Measurements from ENCODE around the gene TTC33. TPM values are rescaled to one million over a fixed set of nuclear protein-coding genes. Genes with fewer than 3 reads are reported as not detected.

The TTC33 gene
- total and polyA plus RNA-seq, 4 donors, result 5.3 to 30.5 (median 7.8) TPM

DNA sequence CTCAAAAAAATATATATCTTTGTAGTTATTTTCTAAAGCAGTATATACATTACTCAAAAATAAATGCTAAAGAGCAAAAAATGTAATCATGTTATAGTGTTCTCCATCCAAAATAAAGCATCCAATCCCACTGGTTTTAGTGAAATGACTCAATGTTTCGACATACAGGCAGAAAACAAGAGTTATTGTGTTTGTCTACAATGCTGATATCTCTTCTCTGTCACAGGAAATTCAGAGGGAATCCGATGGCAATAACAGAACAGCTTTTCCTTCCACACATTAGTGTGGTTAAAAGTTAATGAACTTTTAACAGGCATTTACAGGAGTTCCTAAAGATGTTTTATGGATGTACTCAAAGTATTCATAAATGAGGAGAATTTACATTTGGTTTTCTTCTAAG is 12.0 kb downstream of the TTC33 start:
- Histone ChIP-seq H3K27me3 (ENCODE audit: control insufficient read depth in 3 of 3, insufficient read depth in 3 of 3, low read length in 2 of 3) (no peaks in the 10 kb centered on the region), H3K9me3 (ENCODE audit: control insufficient read depth in 4 of 4, insufficient read depth in 3 of 4, low read length in 3 of 4) (peaks cover 0 to 5% (median under 1%) of the 10 kb centered on the region in 4 donors), H3K27ac (ENCODE audit: low read depth in 1 of 2, low read length in 1 of 2) (no peak overlapping the region), H3K9ac (ENCODE audit: insufficient read depth in 1 of 2, low read length in 2 of 2) (no peak overlapping the region), H3K36me3 (ENCODE audit: control insufficient read depth in 4 of 4, insufficient read depth in 4 of 4, low read length in 4 of 4) (peaks cover 7 to 24% (median 17%) of the 10 kb centered on the region in 4 donors), H3K4me3 (no peak overlapping the region), H3K4me1 (ENCODE audit: control insufficient read depth in 5 of 5, insufficient read depth in 5 of 5, low read length in 5 of 5) (peaks cover 0 to 17% (median 0%) of the 10 kb centered on the region in 5 donors)
- 70 to 83% methylated on average over 2 of the region's 2 CpGs for WGBS, 2 donors
- ATAC-seq (ENCODE audit: insufficient read depth, low FRiP score), result no peak
- TF ChIP-seq, protein P1, sequence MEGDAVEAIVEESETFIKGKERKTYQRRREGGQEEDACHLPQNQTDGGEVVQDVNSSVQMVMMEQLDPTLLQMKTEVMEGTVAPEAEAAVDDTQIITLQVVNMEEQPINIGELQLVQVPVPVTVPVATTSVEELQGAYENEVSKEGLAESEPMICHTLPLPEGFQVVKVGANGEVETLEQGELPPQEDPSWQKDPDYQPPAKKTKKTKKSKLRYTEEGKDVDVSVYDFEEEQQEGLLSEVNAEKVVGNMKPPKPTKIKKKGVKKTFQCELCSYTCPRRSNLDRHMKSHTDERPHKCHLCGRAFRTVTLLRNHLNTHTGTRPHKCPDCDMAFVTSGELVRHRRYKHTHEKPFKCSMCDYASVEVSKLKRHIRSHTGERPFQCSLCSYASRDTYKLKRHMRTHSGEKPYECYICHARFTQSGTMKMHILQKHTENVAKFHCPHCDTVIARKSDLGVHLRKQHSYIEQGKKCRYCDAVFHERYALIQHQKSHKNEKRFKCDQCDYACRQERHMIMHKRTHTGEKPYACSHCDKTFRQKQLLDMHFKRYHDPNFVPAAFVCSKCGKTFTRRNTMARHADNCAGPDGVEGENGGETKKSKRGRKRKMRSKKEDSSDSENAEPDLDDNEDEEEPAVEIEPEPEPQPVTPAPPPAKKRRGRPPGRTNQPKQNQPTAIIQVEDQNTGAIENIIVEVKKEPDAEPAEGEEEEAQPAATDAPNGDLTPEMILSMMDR (IDR thresholded peaks at IDR 0.05; ENCODE audit: control extremely low read depth, extremely low read depth), result no peak
- no peak for DNase-seq

DNA sequence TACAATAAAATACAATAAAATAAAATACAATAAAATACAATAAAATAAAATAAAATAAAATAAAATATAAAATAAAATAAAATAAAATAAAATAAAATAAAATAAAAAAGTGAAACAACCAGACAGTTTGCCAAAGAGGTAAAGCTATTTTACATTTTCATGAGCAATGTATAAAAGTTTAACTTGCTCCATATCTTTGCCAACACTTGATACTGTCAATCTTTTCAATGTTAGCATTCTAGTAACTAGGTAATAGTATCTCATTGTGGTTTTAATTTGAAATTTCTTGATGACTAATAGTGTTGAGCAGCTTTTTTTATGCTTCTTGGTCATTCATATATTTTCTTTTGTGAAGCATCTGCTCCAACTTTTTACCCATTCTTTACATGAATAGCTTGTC is 17.3 kb downstream of the TTC33 start:
- TF ChIP-seq, protein P1 (IDR thresholded peaks at IDR 0.05; ENCODE audit: control extremely low read depth, extremely low read depth), result no peak
- no peak for ATAC-seq (ENCODE audit: insufficient read depth, low FRiP score)

DNA sequence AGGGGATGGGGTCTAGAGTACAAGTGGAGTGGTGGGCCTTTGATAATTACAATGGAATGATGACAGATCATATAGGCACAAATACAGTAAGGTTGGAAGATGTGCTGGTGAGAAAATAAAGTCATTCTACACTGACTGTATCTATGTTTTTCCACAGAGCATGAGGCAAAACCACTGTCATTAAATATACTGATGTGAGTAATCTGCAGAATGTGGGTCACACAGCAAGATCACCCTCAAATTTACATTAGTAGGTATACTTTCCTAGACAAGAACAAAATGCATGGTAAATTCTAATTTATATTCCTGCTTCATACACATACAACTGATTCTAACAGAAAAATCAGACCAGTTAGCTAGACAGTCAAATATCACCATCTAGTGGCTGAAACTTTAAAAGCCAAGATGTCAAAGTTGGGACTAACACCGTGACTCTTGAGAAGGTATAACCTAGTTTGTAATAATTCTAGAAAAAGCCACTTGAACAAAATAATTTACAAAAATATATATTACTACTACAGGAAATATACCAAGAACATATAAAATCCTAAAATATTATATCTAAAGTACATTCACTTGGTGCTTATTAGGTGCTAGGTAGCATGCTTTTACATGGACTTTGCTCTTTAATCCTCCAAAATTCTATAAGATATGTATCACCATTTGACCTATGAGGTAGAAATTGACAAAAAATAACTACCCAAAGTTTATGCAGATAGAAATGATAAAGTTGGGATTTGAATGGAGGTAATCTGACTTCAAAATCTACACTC is 19.5 kb downstream of the TTC33 start:
- no peak overlapping the region for H3K9ac ChIP-seq (ENCODE audit: insufficient read depth in 1 of 2, low read length in 2 of 2)
- TF ChIP-seq, protein P1 (IDR thresholded peaks at IDR 0.05; ENCODE audit: control extremely low read depth, extremely low read depth), result peak; percentile 52
- H3K27ac ChIP-seq (ENCODE audit: low read depth in 1 of 2, low read length in 1 of 2), result no peak overlapping the region
- H3K4me1 ChIP-seq (ENCODE audit: control insufficient read depth in 5 of 5, insufficient read depth in 5 of 5, low read length in 5 of 5), result peaks cover 0 to 24% (median 18%) of the 10 kb centered on the region in 5 donors
- H3K4me3 ChIP-seq, result no peak overlapping the region
- WGBS, 2 donors, result 12 to 18% methylated on average over 1 of the region's 1 CpG
- peak in 2 of 3 donors; percentile 81 to 82 for DNase-seq
- no peaks in the 10 kb centered on the region for H3K27me3 ChIP-seq (ENCODE audit: control insufficient read depth in 3 of 3, insufficient read depth in 3 of 3, low read length in 2 of 3)
- H3K9me3 ChIP-seq (ENCODE audit: control insufficient read depth in 4 of 4, insufficient read depth in 3 of 4, low read length in 3 of 4), result peaks cover 0 to 5% (median under 1%) of the 10 kb centered on the region in 4 donors
- peaks cover 1 to 17% (median 11%) of the 10 kb centered on the region in 4 donors for H3K36me3 ChIP-seq (ENCODE audit: control insufficient read depth in 4 of 4, insufficient read depth in 4 of 4, low read length in 4 of 4)
- ATAC-seq (ENCODE audit: insufficient read depth, low FRiP score), result no peak

More for the DNA sequence above, 17.3 kb downstream of the TTC33 start:
- Histone ChIP-seq H3K9ac (ENCODE audit: insufficient read depth in 1 of 2, low read length in 2 of 2) (no peak overlapping the region), H3K27ac (ENCODE audit: low read depth in 1 of 2, low read length in 1 of 2) (no peak overlapping the region), H3K4me1 (ENCODE audit: control insufficient read depth in 5 of 5, insufficient read depth in 5 of 5, low read length in 5 of 5) (peaks cover 0 to 23% (median 15%) of the 10 kb centered on the region in 5 donors), H3K36me3 (ENCODE audit: control insufficient read depth in 4 of 4, insufficient read depth in 4 of 4, low read length in 4 of 4) (peaks cover 7 to 21% (median 13%) of the 10 kb centered on the region in 4 donors), H3K9me3 (ENCODE audit: control insufficient read depth in 4 of 4, insufficient read depth in 3 of 4, low read length in 3 of 4) (peaks cover 0 to 5% (median under 1%) of the 10 kb centered on the region in 4 donors), H3K27me3 (ENCODE audit: control insufficient read depth in 3 of 3, insufficient read depth in 3 of 3, low read length in 2 of 3) (no peaks in the 10 kb centered on the region), H3K4me3 (no peak overlapping the region)
- DNase-seq, result no peak
